Omental fat pad (tissue), 4 donors: ENCODE measurements around the gene PHLDB1. TPM values are rescaled to one million over a fixed set of nuclear protein-coding genes. Genes with fewer than 3 reads are reported as not detected.

Experiments used
- ATAC-seq: fragments of 150-250 bp; one replicate; pipeline ENCODE4 v1.9.1; 2016; ENCODE audit warnings: mild to moderate bottlenecking, moderate library complexity; ENCODE audit not compliant: low FRiP score
- DNase-seq: peaks from one replicate; pipeline ENCODE4 v3.0.0-alpha.2; 2019; ENCODE audit warnings: low spot score
- total RNA-seq, 4 donors: library from RNA; depleted of rRNA; stranded (reverse); fragments of >200 nt; gene quantifications; one replicate each; pipeline ENCODE4 v1.1.0, GENCODE V29; 2016
- TF ChIP-seq, protein P1 (sequence below), 3 donors: fragments of 450-650 bp; IDR thresholded peaks; one replicate each; pipeline ENCODE4 v1.5.1; 2016 to 2017; ENCODE audit warnings: antibody characterized with exemption in 3 of 3, mild to moderate bottlenecking in 3 of 3, moderate library complexity in 2 of 3

Gene PHLDB1
- total RNA-seq, 4 donors from 2014 or later, result 163 to 363 (median 245) TPM

DNA sequence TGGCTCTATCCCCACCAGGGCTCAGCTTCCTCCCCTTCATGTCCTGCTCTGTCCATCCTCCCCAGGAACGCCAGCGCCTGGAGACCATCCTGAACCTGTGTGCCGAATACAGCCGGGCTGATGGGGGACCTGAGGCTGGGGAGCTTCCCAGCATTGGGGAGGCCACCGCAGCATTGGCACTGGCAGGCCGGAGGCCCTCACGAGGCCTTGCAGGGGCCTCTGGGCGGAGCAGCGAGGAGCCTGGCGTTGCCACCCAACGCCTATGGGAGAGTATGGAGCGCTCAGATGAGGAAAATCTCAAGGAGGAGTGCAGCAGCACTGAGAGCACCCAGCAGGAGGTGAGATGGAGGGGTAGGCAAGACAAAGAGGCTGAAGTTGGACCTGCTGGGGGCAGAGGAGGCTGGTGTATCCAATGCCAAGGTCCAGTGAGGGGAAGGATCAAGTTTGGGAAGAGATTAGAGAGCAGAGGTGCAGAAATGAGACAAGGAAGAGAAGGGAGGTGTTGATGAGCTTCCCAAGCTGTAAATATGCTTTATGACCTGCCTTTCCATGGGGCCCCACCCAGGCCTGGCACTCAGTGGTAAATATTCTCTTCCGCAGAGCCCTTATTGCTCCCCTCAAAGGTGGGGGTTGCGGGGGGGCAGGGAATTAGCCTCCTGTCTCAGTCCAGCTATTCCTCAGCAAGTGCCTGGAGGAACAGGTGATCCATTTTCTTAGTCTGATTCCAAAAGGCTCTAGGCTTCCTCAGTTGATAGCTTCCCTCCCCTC lies 23.9 kb downstream of the PHLDB1 start:
- no peak for ATAC-seq
- DNase-seq, result no peak
- TF ChIP-seq, protein P1, sequence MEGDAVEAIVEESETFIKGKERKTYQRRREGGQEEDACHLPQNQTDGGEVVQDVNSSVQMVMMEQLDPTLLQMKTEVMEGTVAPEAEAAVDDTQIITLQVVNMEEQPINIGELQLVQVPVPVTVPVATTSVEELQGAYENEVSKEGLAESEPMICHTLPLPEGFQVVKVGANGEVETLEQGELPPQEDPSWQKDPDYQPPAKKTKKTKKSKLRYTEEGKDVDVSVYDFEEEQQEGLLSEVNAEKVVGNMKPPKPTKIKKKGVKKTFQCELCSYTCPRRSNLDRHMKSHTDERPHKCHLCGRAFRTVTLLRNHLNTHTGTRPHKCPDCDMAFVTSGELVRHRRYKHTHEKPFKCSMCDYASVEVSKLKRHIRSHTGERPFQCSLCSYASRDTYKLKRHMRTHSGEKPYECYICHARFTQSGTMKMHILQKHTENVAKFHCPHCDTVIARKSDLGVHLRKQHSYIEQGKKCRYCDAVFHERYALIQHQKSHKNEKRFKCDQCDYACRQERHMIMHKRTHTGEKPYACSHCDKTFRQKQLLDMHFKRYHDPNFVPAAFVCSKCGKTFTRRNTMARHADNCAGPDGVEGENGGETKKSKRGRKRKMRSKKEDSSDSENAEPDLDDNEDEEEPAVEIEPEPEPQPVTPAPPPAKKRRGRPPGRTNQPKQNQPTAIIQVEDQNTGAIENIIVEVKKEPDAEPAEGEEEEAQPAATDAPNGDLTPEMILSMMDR (IDR thresholded peaks at IDR 0.05), result no peak

DNA sequence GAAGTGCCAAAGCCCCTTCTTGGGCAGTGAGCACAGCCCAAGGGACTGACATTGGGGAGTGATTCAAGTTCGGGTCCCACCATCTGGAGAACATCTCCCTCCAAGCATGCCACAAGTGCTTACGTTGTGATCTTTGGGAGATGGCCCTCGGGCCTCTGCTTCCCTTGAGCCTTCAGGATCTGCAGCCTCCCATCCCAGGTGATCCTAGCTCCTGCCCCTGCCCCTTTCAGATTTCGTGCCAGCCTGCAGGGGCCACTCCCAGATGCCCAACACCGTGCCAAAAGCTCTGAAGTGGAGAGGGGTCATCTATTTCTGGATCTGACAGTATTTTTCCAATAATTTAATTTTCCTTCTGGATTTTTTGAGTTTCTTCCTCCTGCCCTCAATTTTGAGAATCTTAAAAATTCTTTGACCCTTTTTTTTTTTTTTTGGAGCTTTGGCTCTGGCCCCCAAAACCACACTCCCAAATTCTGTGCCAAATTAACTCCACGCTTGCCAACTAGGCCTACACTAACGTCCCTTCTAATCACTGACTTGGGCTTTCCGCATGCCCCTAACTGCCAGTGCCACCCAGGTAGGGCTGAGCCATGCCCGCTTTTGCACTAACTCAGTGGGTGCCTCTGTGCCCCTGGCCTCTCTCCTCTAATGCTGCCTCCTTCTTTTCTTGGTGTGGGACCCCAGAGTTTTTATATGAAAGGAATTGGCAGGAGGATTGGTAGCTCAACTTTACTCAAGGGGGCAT lies 25.3 kb downstream of the PHLDB1 start:
- TF ChIP-seq, protein P1 (IDR thresholded peaks at IDR 0.05), result no peak

DNA sequence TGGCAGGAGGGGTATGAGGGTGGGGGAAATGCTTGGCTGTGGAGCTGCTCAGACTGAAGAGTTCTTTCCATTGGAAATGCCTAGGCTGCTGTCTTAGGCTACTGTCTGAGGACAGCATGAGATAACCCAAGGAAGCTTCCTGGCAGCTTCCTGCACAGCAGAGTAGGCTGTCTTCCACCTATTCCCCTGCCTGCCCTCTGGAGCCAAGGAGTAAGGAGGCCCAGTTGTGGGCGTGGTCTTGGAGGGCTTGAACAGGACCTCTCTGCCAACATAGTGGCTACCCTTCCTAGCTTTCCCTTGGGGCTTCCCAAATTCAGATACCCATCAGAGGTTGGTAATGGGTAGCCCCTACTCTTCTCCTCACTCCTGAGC lies 25.9 kb downstream of the PHLDB1 start:
- DNase-seq, result no peak
- ATAC-seq, result no peak
- TF ChIP-seq, protein P1 (IDR thresholded peaks at IDR 0.05), result no peak

More for the DNA sequence above, 25.3 kb downstream of the PHLDB1 start:
- DNase-seq, result no peak
- ATAC-seq, result no peak

DNA sequence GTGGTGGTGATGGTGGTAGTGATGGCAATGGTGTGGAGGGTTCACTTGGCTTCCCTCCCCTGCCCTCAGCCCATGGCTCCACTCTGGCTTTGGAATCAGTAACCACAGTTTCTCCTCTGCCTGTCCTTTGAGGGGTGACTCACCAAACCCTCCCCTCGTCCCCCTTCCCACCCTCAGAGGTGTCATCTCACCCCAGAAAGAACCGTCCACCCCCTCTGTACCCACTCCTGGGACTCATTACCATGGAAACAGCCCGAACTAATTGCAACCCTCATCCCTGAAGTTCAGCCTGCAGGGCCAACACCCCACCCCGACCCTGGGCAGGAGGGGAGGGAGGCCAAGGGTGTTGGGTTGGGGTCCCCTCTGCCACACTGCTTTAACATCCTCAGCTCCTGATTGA lies 26.6 kb downstream of the PHLDB1 start:
- TF ChIP-seq, protein P1 (IDR thresholded peaks at IDR 0.05), result no peak
- ATAC-seq (no peak), DNase-seq (no peak)

DNA sequence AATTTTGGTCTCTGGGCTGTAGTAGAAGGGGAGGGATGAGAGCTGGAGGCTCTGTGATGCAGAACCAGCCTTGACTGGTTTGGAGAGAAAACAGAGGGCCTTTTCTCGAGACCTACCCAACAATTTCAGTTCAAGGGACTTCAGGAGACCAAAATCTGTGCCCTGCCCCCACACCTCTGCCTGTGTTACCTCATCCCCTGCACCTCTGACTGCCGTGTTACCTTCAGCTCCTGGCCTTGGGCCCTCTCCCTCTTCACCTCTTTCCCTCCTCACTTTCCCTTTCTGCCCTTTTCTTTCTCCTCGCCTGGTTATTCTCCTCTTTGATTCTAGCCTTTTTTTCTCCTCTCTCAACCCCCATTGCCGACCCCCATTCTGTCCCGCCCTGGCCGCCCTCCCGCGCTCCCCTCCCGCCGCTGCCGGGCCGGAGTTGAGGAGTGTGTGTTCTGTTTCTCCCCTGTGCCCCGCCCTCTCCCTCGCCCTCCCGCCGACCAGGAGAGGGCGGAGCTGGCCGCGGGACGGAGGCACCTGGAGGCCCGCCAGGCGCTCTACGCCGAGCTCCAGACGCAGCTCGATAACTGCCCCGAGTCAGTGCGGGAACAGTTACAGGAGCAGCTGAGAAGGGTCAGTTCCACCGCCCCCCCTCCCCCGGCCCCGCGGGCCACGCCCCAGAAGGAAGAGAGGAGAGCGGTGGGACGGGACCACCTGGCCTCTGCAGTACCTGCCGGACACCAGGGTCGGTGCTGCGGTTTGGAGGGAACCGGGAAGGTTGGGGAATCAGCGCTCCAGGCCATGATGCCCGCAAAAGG lies 27.2 kb downstream of the PHLDB1 start:
- TF ChIP-seq, protein P1 (IDR thresholded peaks at IDR 0.05), result no peak
- peak; percentile 80 for ATAC-seq
- no peak for DNase-seq

DNA sequence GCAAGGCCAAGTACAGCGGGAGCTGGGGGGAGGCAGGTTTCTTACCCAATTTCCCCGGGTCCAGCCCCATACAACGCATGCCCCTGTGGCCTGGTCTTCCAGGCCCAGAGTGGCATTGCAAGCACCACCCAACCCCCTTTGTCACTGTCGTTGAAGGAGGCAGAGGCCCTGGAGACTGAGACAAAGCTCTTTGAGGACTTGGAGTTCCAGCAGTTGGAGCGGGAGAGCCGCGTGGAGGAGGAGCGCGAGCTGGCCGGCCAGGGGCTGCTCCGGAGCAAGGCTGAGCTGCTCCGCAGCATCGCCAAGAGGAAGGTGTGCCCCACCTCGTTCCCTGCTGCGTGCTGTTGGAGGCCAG lies 27.8 kb downstream of the PHLDB1 start:
- DNase-seq, result no peak
- TF ChIP-seq, protein P1 (IDR thresholded peaks at IDR 0.05), result no peak
- ATAC-seq, result no peak
